ENCODE measurements around the gene RFK.

RFK gene

DNA sequence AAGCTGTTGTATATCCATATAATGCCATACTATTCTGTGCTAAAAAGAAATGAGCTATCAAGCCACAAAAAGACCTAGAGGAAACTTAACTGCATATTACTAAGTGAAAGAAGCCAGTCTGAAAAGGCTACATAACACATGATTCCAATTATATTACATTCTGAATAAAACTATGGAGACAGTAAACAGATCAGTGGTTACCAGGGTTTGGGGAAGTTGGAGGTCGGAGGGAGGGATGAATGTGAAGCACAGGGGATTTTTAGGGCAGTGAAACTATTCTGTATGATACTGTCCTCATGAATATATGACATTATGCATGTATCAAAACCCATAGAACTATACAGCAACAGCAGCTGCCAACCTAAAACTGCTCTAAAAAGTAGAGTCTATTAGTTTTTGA lies 5.6 kb upstream of the RFK start:
- TF ChIP-seq, protein P1, sequence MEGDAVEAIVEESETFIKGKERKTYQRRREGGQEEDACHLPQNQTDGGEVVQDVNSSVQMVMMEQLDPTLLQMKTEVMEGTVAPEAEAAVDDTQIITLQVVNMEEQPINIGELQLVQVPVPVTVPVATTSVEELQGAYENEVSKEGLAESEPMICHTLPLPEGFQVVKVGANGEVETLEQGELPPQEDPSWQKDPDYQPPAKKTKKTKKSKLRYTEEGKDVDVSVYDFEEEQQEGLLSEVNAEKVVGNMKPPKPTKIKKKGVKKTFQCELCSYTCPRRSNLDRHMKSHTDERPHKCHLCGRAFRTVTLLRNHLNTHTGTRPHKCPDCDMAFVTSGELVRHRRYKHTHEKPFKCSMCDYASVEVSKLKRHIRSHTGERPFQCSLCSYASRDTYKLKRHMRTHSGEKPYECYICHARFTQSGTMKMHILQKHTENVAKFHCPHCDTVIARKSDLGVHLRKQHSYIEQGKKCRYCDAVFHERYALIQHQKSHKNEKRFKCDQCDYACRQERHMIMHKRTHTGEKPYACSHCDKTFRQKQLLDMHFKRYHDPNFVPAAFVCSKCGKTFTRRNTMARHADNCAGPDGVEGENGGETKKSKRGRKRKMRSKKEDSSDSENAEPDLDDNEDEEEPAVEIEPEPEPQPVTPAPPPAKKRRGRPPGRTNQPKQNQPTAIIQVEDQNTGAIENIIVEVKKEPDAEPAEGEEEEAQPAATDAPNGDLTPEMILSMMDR (IDR thresholded peaks at IDR 0.05; ENCODE audit: borderline replicate concordance, insufficient read depth, low read depth, low read length) = no peak
- no peak overlapping the region for H3K4me3 ChIP-seq (ENCODE audit: low read depth, low read length)

DNA sequence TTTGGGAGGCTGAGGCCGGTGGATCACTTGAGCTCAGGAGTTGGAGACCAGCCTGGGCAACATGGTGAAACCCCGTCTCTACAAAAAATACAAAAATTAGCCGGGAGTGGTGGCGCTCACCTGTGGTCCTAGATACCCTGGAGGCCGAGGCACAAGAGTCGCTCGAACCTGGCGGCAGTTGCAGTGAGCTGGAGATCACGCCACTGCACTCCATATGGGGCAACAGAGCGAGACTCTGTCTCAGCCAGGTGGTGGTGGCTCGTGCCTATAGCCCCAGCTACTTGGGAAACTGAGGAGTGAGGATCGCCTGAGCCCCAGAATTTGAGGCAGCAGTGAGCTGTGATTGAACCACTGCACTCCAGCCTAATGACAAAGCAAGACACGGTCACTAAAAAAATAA lies 2.4 kb upstream of the RFK start:
- TF ChIP-seq, protein P1 (IDR thresholded peaks at IDR 0.05; ENCODE audit: borderline replicate concordance, insufficient read depth, low read depth, low read length) = no peak
- H3K4me3 ChIP-seq (ENCODE audit: low read depth, low read length) = no peak overlapping the region

DNA sequence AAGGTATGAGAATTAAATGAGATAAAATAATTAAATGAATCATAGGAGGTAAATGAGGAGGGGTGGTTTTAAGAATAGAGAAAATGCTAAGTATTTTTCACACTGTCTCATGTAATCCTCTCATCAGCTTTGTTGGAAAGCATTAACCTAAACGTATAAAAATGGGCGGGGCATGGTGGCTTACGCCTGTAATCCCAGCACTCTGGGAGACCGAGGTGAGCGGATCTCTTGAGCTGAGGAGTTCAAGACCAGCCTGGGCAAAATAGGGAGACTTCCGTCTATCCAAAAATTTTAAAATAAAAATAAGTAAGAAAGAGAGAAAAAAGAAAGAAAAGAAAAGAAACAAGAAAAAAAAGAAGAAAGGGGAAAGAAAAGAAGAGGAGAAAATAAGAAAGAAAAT lies 1.9 kb upstream of the RFK start:
- TF ChIP-seq, protein P1 (IDR thresholded peaks at IDR 0.05; ENCODE audit: borderline replicate concordance, insufficient read depth, low read depth, low read length) = no peak
- H3K4me3 ChIP-seq (ENCODE audit: low read depth, low read length) = no peak overlapping the region

DNA sequence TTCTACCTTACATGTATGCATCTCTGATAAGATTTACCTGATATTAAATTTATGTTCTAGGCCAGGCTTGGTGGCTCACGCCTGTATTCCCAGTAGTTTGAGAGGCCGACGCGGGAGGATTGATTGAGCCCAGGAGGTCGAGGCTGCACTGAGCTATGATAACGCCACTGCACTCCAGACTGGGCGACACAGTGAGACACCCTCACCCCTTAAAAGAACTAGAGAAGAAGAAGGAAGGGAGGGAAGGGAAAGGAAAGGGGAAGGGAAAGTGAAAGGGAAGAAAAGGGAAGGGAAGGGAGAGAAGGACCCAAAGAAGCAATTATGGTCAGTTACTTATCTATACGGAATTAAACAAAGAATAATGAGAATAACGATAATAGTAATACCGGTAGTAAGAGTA lies 1.2 kb upstream of the RFK start:
- TF ChIP-seq, protein P1 (IDR thresholded peaks at IDR 0.05; ENCODE audit: borderline replicate concordance, insufficient read depth, low read depth, low read length) = no peak
- H3K4me3 ChIP-seq (ENCODE audit: low read depth, low read length) = no peak overlapping the region

DNA sequence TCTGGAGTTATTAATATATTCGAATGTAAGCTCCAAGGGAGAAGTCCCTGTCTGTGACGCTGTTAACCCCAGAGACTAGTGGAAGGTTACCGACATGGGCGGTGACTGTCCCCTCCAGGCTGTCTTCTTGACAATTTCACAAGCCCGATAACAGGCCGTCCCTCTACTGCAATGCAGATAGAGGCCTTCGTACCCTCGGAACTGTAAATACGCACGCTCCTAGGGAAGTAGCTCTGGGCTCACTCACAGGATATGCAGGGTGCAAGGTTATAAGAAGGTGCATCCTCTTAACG lies 680 bp upstream of the RFK start:
- H3K4me3 ChIP-seq (ENCODE audit: low read depth, low read length) = peak overlapping the region; percentile 78
- TF ChIP-seq, protein P1 (IDR thresholded peaks at IDR 0.05; ENCODE audit: borderline replicate concordance, insufficient read depth, low read depth, low read length) = no peak

DNA sequence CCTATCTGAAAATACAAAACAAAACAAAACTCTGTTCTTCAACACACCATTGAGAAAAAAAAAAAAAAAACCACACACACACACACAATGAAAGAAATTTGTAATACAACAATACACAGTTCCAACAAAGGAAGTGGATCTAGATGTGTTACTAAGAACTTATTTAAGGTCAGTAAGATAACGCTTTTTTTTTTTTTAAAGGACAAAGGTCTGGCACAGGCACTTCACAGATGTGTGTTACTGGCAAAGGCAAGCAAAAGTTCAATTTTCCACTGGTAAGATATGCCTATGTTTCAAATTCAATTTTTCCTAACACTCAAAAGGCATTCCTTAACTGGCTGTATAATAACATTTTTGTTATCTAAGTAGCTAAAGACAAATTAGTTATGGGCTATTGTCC lies 3.6 kb downstream of the RFK start:
- TF ChIP-seq, protein P1 (IDR thresholded peaks at IDR 0.05; ENCODE audit: borderline replicate concordance, insufficient read depth, low read depth, low read length) = no peak

DNA sequence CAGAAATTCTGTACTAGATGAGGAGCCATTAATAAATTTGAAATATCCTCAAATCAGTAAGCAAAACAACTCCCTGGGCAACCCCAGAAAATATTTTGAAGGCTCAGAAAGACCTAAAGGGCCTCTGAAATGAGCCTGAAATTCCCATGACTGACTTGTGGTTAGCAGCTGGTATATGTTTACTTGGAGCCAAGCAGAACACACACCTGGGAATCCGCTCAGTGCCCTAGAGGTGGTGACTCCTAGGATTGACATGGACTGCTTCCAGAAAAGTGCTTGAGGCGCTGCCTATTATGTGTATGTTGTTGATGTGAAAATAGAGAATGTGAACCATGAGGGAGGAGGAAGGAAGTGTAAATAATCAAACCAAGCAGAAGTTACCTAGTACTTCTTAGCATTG lies 14.7 kb downstream of the RFK start:
- no peak overlapping the region for H3K4me3 ChIP-seq (ENCODE audit: low read depth, low read length)
- TF ChIP-seq, protein P1 (IDR thresholded peaks at IDR 0.05; ENCODE audit: borderline replicate concordance, insufficient read depth, low read depth, low read length) = no peak

More for the DNA sequence above, 3.6 kb downstream of the RFK start:
- no peak overlapping the region for H3K4me3 ChIP-seq (ENCODE audit: low read depth, low read length)

Measured in GM12875 (cell line).